IPS-20b (cell line): ENCODE results near the gene BATF3.

Experiments used
- H3K27ac ChIP-seq: one replicate; pipeline ENCODE4 v1.5.1; 2013; ENCODE audit warnings: low read length
- H3K27me3 ChIP-seq: 2 replicates; pipeline ENCODE4 v1.6.1; 2013; ENCODE audit warnings: mild to moderate bottlenecking, low read length, inconsistent platforms; ENCODE audit not compliant: insufficient read depth
- H3K36me3 ChIP-seq: 2 replicates; pipeline ENCODE4 v1.6.1; 2013; ENCODE audit warnings: low read depth, mild to moderate bottlenecking, inconsistent platforms, low read length, moderate library complexity; ENCODE audit not compliant: insufficient read depth
- H3K4me1 ChIP-seq: 2 replicates; pipeline ENCODE4 v1.6.1; 2013; ENCODE audit warnings: mild to moderate bottlenecking, control low read depth, inconsistent platforms, low read length, moderate library complexity; ENCODE audit not compliant: insufficient read depth
- H3K4me3 ChIP-seq: 2 replicates; pipeline ENCODE4 v1.5.1; 2013; ENCODE audit warnings: mild to moderate bottlenecking, low read length, inconsistent platforms
- H3K9ac ChIP-seq: 2 replicates; pipeline ENCODE4 v1.6.1; 2013; ENCODE audit warnings: low read depth, mild to moderate bottlenecking, inconsistent platforms, low read length, moderate library complexity
- H3K9me3 ChIP-seq: 2 replicates; pipeline ENCODE4 v1.6.1; 2013; ENCODE audit warnings: mild to moderate bottlenecking, low read depth, low read length, inconsistent platforms; ENCODE audit not compliant: insufficient read depth

Gene BATF3

GRCh38 chr1:212638492-212639151 lies 61.0 kb downstream of the BATF3 start:
- H3K36me3 ChIP-seq = no peaks in the 10 kb centered on the region
- peaks cover 6% of the 10 kb centered on the region for H3K9me3 ChIP-seq
- no peak overlapping the region for H3K4me3 ChIP-seq
- no peak overlapping the region for H3K9ac ChIP-seq
- H3K27ac ChIP-seq = no peak overlapping the region
- H3K27me3 ChIP-seq = no peaks in the 10 kb centered on the region
- H3K4me1 ChIP-seq = peaks cover 7% of the 10 kb centered on the region; the same call in 1 of the 2 replicates

DNA sequence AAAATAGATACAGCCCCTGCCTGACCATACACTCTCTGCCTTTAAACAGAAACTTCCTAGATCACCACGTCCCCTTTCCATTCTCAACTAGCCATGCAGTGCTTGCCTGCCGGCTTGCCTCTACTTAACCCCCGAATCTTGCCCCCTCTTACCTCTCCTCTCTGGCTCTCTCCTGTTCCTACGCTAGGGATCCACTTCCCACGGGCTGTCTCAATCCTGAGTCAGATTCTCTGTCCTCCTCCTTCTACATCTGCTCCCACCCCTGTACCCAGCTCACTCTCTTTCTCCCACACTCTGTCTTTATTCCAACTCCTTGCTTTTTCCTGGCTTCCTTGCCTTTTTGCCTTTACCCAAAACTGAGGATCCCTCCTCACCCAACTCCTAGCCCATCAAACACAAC lies 61.7 kb downstream of the BATF3 start:
- Histone ChIP-seq H3K27ac (no peak overlapping the region), H3K4me1 (peaks cover 7% of the 10 kb centered on the region; the same call in 1 of the 2 replicates)

More for the DNA sequence above, 61.7 kb downstream of the BATF3 start:
- Histone ChIP-seq H3K36me3 (no peaks in the 10 kb centered on the region), H3K27me3 (no peaks in the 10 kb centered on the region), H3K4me3 (no peak overlapping the region), H3K9me3 (peaks cover 9% of the 10 kb centered on the region), H3K9ac (no peak overlapping the region)
